Spleen (tissue), 13 donors: ENCODE measurements around the gene SLC5A2. TPM values are rescaled to one million over a fixed set of nuclear protein-coding genes. Genes with fewer than 3 reads are reported as not detected.
"Not testable (repeated sequence)": the region's sequence is repeated elsewhere in the genome, so short reads cannot be mapped to it uniquely, and the experiment has no call there.

ENCODE experiments used
- DNase-seq: peaks from one replicate; pipeline ENCODE4 v3.0.0-alpha.2; 2020
- H3K27ac ChIP-seq, 8 donors: fragments of 200-600 bp; sonication (generic) in 7 of 8; 1 replicate in 4 of 8; 2 replicates in 4 of 8; pipeline versions ENCODE4 v1.5.0 to v1.8.0; 2016 to 2021; ENCODE audit warnings: inconsistent platforms in 4 of 8, mild to moderate bottlenecking in 4 of 8, moderate library complexity in 1 of 8
- H3K27me3 ChIP-seq, 7 donors: fragments of 200-600 bp; sonication (generic) in 6 of 7; replicated peaks in 1 of 7; 1 replicate in 4 of 7; 2 replicates in 3 of 7; pipeline versions ENCODE4 v1.5.0 to v1.8.0; 2016 to 2021; ENCODE audit warnings: inconsistent platforms in 3 of 7, mild to moderate bottlenecking in 1 of 7
- H3K36me3 ChIP-seq, 6 donors: fragments of 200-600 bp; sonication (generic) in 5 of 6; 1 replicate in 4 of 6; 2 replicates in 2 of 6; pipeline versions ENCODE4 v1.5.0 to v1.8.0; 2016 to 2021; ENCODE audit warnings: inconsistent platforms in 2 of 6
- H3K4me1 ChIP-seq, 6 donors: fragments of 200-600 bp; sonication (generic) in 5 of 6; 1 replicate in 3 of 6; 2 replicates in 3 of 6; pipeline versions ENCODE4 v1.5.0 to v1.8.0; 2016 to 2021; ENCODE audit warnings: inconsistent platforms in 3 of 6
- H3K4me3 ChIP-seq, 8 donors: fragments of 200-600 bp; sonication (generic) in 7 of 8; 1 replicate in 4 of 8; 2 replicates in 4 of 8; pipeline versions ENCODE4 v1.5.0 to v1.8.0; 2016 to 2021; ENCODE audit warnings: inconsistent platforms in 4 of 8, mild to moderate bottlenecking in 4 of 8, moderate library complexity in 2 of 8
- H3K9me3 ChIP-seq, 8 donors: fragments of 200-600 bp; sonication (generic) in 7 of 8; 1 replicate in 4 of 8; 2 replicates in 4 of 8; pipeline versions ENCODE4 v1.5.0 to v1.8.0; 2016 to 2021; ENCODE audit warnings: inconsistent platforms in 4 of 8
- CTCF ChIP-seq, 11 experiments: fragments of 200-600 bp in 7 of 11; fragments of 450-650 bp in 4 of 11; sonication (generic) in 4 of 11; IDR thresholded peaks in 8 of 11; conservative IDR thresholded peaks in 3 of 11; 1 replicate in 7 of 11; 2 replicates in 4 of 11; pipeline versions ENCODE4 v1.4.0 to v1.8.0; 2016 to 2021; ENCODE audit warnings: antibody characterized with exemption in 11 of 11, inconsistent platforms in 4 of 11, mild to moderate bottlenecking in 1 of 11
- POLR2A ChIP-seq, 3 donors: fragments of 450-650 bp; IDR thresholded peaks; one replicate each; pipeline ENCODE4 v1.5.1; 2017; ENCODE audit warnings: antibody characterized with exemption in 3 of 3, mild to moderate bottlenecking in 1 of 3
- POLR2AphosphoS5 ChIP-seq, 3 donors: sonication (generic); formaldehyde crosslinking; IDR thresholded peaks; one replicate each; pipeline ENCODE4 v1.5.1; 2017; ENCODE audit warnings: antibody characterized with exemption in 3 of 3
- WGBS, 5 donors: extraction: QIAGEN DNeasy Blood & Tissue Kit in 3 of 5; methylation state at CpG; one replicate each; pipeline versions ENCODE4 v1.1.5 to v1.1.7; 2013 to 2018; 5-methylcytosine and 5-hydroxymethylcytosine counted together
- intact Hi-C: fragments of 100-400 bp; cut with DNase I; formaldehyde crosslinking; loops from one replicate; pipeline ENCODE4 v1.15.0; 2023; ENCODE audit warnings: low total_unique reads
- long read RNA-seq, 2 donors: transcript quantifications; one replicate each; lab custom pipeline, GENCODE V29; 2026
- polyA plus RNA-seq, 3 donors: library from polyadenylated mRNA; stranded (reverse); fragments of 200-250 nt; gene quantifications; one replicate each; pipeline ENCODE4 v1.2.1, GENCODE V29; 2013
- total RNA-seq, 7 donors: library from RNA; depleted of rRNA in 3 of 7; stranded (reverse); fragments of >200 nt in 3 of 7; fragmentation: NEBNext Ultra II Directional in 4 of 7; extraction: Animal tissue kit (Norgen Biotek cat#: 25700) in 4 of 7; gene quantifications; one replicate each; pipeline versions ENCODE4 v1.1.0 to v1.2.1, GENCODE V29; 2016 to 2021
- donor health status: healthy with polysubstance abuse.
- donor health status: DM: no; HTN: no; CAD: no; lungs with moderate emphysema.
- donor health status: DM: no; HTN: no; CAD: no.
- donor health status: Bipolar disorder and iron deficiency.
- donor health status: healthy.
- donor health status: DM: no; HTN: no; CAD: no.
- donor health status: DM: yes; HTN: yes; CAD: no.

SLC5A2 gene
- total RNA-seq (1 to 10 TPM in 1 of 7 donors, under 1 TPM in 3, not detected in 3; 0.17 to 1.2 (median 0.53) TPM), polyA plus RNA-seq (1 to 10 TPM; 1.3 to 2.3 (median 1.7) TPM)
- long read RNA-seq, donor 1, partial matches to known transcripts, result 6 of 6 reads
- long read RNA-seq, donor 1, other reads (novel, unspliced or antisense), result 0 of 6 reads
- long read RNA-seq, donor 2, result 0 reads

DNA sequence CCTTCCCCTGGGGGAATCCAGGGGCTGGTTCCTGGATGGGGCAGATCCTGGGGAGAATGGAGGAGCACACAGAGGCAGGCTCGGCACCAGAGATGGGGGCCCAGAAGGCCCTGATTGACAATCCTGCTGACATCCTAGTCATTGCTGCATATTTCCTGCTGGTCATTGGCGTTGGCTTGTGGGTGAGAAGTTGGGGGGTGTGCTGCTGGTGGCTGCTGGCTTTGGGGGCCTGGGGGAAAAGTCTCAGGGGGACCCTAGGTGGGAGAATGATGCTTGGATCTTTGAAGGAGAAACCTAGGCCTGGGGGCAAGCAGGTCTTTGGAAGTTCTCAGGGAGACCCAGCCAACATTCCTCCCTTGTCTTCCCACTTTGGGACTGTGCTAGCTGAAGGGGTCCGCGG lies at the start of gene SLC5A2:
TSS of gene SLC5A2 (plus strand) at position 43 of the 400 bp plus-strand sequence. CDS start at position 57, 14 bp downstream.
- Histone ChIP-seq H3K4me3 (no peak within 1 kb of the TSS), H3K36me3 (peaks cover 0 to 3% (median 0%) of the 10 kb centered on the region in 6 donors), H3K27me3 (peaks cover 0 to 67% (median 9%) of the 10 kb centered on the region in 7 donors), H3K27ac (no peak within 1 kb of the TSS), H3K9me3 (no peaks in the 10 kb centered on the region), H3K4me1 (peaks cover 7 to 32% (median 22%) of the 10 kb centered on the region in 6 donors)
- intact Hi-C loops, result loop anchor here (10.0 kb wide), 1 partner anchor 232 kb away; a partner anchor contains a TSS
- 85 to 96% (median 90%) methylated on average over 4 of the region's 4 CpGs for WGBS, 5 donors
- no peak for TF ChIP-seq POLR2A (IDR thresholded peaks at IDR 0.05)
- no peak for DNase-seq

DNA sequence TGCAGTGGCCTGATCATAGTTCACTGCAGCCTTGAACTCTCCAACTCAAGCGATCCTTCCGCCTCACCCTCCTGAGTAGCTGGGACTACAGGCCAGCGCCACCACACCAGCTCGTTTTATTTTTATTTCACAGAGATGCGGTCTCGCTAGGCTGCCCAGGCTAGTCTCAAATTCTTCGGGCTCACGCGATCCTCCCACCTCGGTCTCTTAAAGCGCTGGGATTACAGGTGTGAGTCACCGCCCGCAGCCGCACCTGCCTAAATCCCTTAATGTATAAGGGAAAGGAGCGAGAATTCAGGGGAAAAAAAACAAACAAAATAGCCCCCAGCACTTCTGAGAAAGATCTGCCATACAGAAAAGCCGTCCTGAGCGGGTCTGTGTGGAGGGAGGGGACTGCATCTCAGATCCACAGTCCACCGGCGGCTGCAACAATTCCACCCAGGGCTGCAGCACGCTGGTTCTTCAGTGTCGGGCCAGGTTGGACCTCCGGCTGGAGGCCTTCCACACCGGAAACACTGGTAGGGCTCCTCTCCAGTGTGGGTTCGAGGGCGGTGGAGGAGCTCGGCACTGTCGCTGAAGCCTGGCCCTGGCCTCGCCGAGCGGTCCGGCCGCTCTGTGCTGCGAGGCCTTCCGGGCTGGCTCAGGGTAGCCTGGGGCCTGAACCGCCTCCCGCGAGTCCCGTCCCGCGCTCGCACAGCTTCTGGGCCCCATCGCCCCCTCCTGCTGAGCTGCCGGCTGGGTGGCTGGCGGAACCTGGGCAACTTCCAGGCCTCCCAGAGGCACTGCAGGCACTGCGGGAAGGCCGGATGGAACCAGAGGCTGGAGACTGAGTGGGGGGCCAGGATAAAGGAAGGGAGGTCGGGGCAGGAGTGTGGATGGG lies 47.3 kb upstream of the SLC5A2 start:
- no peaks in the 10 kb centered on the region for H3K36me3 ChIP-seq
- no peak overlapping the region for H3K4me3 ChIP-seq
- intact Hi-C loops, result no loop called here
- no peak for DNase-seq
- TF ChIP-seq POLR2A (IDR thresholded peaks at IDR 0.05) (no peak), CTCF (IDR thresholded peaks at IDR 0.05 in 8 of 11, conservative IDR thresholded peaks at IDR 0.05 in 3 of 11) (no peak), POLR2AphosphoS5 (IDR thresholded peaks at IDR 0.05) (no peak)
- peaks cover 0 to 9% (median 2%) of the 10 kb centered on the region in 6 donors for H3K4me1 ChIP-seq
- 93 to 96% (median 95%) methylated on average over 45 to 47 of the region's 47 CpGs for WGBS, 5 donors
- no peaks in the 10 kb centered on the region for H3K27me3 ChIP-seq
- H3K9me3 ChIP-seq, result no peaks in the 10 kb centered on the region
- no peak overlapping the region for H3K27ac ChIP-seq

DNA sequence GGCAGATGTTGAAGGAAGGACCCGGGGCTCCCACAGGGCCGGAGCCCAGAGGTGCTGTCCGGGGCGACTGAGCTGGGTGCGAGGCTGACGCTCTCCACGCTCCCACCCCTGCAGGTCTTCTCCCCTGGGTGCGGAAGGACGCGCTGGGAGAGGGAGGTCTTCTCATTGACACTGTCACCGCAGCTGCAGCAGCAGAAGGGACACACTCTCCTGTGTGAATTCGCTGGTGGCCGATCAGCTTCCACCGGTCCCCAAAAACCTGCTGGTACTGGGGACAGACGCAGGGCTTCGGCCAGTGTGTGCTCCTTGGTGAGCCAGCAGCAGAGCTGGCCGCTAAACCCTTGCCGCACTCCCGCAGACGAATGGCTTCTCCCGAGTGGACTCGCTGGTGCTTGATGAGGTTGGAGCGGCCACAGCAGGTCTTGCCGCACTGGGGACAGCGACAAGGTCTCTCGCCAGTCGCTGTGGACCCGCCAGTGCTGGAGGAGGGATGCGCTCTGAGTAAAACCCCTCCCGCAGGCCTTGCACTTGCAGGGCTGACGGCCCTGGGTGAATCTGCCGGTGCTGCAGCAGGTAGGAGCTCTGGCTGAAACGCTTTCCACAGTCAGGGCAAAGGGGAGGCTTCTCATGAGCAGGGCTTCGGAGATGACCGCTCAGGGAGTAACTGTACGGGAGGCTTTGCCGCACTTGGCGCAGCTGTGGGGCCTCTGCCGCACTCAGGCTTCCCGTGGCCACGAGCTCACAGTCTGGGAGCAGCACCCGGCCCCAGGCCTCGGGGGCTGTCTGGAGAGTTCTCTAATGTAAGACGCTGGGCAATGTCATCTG lies 46.5 kb upstream of the SLC5A2 start:
- TF ChIP-seq POLR2AphosphoS5 (IDR thresholded peaks at IDR 0.05) (no peak), POLR2A (IDR thresholded peaks at IDR 0.05) (no peak), CTCF (IDR thresholded peaks at IDR 0.05 in 8 of 11, conservative IDR thresholded peaks at IDR 0.05 in 3 of 11) (no peak)
- intact Hi-C loops, result no loop called here
- no peak for DNase-seq

GRCh38 chr16:31438414-31438813 lies 44.5 kb upstream of the SLC5A2 start:
- intact Hi-C loops, result no loop called here
- Histone ChIP-seq H3K9me3 (no peaks in the 10 kb centered on the region), H3K4me3 (no peak overlapping the region), H3K4me1 (peaks cover 0 to 31% (median 13%) of the 10 kb centered on the region in 6 donors), H3K36me3 (no peaks in the 10 kb centered on the region), H3K27ac (no peak overlapping the region), H3K27me3 (no peaks in the 10 kb centered on the region)
- DNase-seq, result no peak
- WGBS, 5 donors, result 73 to 89% (median 80%) methylated on average over 2 of the region's 2 CpGs
- TF ChIP-seq POLR2A (IDR thresholded peaks at IDR 0.05), result no peak
- no peak for TF ChIP-seq POLR2AphosphoS5 (IDR thresholded peaks at IDR 0.05)
- TF ChIP-seq CTCF (IDR thresholded peaks at IDR 0.05 in 8 of 11, conservative IDR thresholded peaks at IDR 0.05 in 3 of 11), result no peak

More for the DNA sequence above, 46.5 kb upstream of the SLC5A2 start:
- H3K27ac ChIP-seq, result no peak overlapping the region
- H3K27me3 ChIP-seq, result no peaks in the 10 kb centered on the region
- H3K9me3 ChIP-seq, result no peaks in the 10 kb centered on the region
- peaks cover 0 to 11% (median 2%) of the 10 kb centered on the region in 6 donors for H3K4me1 ChIP-seq
- no peaks in the 10 kb centered on the region for H3K36me3 ChIP-seq
- H3K4me3 ChIP-seq, result no peak overlapping the region
- WGBS, 5 donors, result 89 to 97% (median 95%) methylated on average over 25 to 44 of the region's 44 CpGs

- H3K9me3 ChIP-seq, H3K27me3 ChIP-seq, DNase-seq, H3K27ac ChIP-seq, H3K4me3 ChIP-seq, intact Hi-C loops, H3K36me3 ChIP-seq: not testable (repeated sequence)
- WGBS, 5 donors, result 39 to 58% (median 40%) methylated on average over 3 to 4 of the region's 4 CpGs
- peaks cover 0 to 31% (median 13%) of the 10 kb centered on the region in 6 donors for H3K4me1 ChIP-seq
Observed at GRCh38 chr16:31439023-31439422, 43.9 kb upstream of the SLC5A2 start.
